Activated CD8-positive, alpha-beta memory T cell treated with anti-CD3 and anti-CD28 coated beads, Interleukin-2, amount 50 U/mL, for 48 hours (primary cell): Measurements from ENCODE around the gene CSGALNACT2.

Experiments used
- DNase-seq: peaks from one replicate; pipeline ENCODE4 v3.0.0-alpha.2; 2020

Gene CSGALNACT2

DNA sequence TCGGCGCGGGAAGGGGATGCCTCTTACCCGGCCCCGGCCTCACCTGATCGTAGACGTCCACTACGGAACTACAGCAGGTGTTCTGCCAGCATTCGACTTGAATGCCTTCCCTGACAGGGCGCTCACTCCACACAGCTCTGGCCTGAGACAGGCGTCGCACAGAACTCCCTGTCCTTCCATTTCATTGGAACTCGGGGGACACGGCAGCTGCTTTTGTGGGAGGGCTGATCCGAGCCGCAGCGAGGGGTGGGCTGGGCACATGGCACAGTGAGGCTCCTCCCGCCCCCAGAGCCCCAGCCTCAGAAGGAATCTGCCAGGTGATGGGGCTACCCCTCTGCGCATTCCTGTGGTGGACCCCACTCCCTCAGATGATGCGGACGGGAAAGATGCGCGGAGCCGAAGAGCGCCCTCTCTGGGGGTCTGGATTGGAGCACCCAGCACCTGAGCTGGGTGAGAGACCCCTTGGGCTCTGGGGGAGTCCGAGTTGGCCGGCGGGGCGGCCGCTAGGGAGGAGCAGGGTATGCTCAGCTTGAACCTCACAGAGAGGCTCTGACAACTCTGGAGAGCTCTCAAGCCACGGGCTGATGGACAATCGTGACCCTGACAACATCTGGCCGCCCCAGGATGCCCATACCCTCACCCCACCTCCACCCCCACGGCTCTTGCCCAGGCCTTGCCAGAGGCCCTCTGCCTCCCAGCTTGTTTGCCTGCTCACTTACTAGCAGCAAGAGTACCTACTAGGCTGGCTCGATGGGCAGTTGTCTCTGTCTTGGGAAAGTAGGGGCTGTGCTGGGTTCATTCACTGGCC, 92.1 kb downstream of the CSGALNACT2 start:
- peak; percentile 51 for DNase-seq

DNA sequence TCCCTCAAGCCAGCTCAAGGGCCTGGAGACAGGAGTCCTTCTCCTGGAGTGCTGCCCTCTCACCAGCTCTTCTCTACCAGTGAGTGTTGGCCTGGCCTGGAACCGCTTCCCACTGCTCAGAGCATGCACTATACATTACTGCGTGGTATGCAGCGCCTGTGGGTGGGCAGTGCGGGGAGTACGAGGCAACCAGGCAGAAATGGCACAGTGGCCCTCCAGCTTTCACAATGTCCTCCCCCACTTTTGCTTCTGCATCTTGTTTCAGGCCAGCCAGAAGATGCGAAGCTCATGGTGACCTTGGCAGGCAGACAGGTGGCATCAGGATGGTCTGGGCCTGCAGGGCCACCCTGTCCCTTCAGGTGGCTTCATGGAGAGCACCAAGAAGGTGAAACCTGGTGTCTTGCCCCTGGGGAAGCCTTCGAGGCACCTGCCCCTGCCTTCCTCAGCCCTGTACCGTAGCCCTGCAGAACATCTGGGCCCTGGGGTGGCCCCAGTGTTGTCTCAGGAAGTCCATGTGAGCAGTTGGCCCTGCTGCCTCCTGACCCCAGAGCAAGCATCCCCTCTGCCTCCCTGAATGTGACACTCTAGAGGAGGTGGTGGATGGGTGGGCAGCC, 92.8 kb downstream of the CSGALNACT2 start:
- DNase-seq: peak; percentile 54

DNA sequence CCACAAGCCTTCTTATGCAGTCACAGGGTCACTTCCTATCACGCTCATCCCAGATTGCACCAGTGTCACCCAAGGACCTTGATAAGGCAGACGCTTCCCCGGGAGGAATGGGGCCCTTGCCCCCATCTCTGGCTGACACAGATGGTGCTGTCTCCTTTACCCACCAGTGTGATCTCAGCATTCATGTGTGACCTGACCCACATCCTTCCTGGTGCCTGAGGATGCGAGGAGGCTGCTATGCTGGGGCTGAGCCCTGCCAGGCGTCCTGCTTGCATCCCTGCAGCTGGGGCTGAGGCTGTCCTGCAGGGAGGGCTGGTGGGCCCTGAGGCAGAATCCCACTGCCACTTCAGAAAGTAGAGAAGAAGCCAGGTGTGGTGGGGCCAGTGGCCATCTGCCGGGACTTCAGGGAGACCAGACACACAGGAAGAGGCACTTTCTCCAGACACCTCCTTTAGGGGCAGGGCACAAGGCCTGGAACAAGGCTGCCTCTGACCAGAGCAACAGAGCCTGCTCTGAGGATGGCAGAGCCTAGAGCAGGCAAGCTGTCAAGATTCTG, 93.4 kb downstream of the CSGALNACT2 start:
- peak; percentile 57 for DNase-seq

DNA sequence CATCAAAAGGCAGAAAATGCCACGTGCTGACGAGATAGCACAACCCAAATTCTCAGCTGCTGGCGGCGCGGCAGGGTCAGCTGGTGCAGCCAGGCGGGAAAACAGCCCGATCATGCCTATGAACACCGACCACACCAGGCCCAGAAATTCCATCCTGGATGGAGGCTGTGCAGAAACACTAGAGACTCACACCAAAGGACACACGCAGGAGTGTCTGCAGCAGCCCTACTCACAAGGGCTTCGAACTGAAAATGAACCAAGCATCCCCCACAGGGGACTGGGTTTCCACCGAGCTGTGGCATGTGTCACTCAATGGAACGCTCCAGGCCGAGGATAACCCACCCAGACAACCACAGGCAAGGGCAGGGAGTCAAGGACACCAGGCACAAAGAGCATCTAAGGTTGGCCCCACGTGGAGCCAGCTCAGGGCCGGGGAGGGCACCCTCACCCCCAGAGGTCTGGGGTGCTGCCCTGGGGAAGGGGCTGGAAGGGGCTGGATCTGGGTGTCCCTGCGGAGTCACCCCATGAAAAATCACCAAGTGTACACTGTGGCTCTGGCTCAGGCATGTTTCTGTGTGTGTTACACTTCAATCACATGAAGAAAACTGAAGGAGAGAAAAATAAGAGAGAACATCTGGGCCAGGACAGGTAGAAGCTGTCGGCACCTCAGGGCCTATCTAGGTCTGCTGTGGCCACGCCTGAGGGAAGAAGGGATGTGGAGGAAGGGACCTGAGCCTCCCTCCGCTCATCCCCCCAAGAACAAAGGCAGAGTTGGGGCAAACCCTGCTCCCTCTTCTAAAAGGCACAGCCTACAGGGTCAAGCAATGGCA, 95.6 kb downstream of the CSGALNACT2 start:
- peak; percentile 34 for DNase-seq

DNA sequence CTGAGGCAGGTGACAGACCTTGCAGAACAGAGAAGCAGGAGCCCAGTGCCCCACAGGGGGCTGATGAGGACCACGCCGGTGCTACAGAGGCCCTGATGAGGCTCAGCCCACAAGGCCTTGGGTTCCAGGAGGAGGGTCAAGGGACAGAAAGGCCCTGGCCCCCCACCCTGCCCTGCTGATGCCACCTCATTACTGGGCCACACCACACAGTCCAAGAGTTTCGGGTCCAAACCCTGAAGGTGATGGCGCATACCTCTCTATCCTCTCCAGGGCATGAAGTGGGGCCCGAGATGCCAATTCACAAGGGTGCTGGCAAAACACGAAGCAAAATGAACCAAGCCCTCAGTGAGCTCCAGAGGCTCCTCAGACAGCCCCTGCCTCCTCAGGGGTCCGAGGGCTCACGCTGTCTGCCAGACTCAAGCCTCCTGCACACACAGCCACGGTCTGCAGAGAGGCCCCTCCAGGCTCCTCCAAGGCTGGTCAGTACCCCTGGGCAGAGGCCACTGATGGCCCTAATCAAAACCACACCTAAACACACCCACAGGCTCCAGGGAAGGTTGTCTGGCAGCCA, 96.3 kb downstream of the CSGALNACT2 start:
- peak; percentile 32 for DNase-seq
